DLD1 (cell line): ENCODE data around the gene FLRT1.

Experiments
- in situ Hi-C: cut with HindIII; loops from 2 replicates; pipeline ENCODE4 v1.10.0; 2017; ENCODE audit warnings: low sequenced_read_pairs

The FLRT1 gene

GRCh38 chr11:64081745-64082442, 46.2 kb downstream of the FLRT1 start:
- in situ Hi-C loops: loop anchor here (5.0 kb wide), 1 partner anchor 75 kb away; no protein-coding TSS in a partner anchor

DNA sequence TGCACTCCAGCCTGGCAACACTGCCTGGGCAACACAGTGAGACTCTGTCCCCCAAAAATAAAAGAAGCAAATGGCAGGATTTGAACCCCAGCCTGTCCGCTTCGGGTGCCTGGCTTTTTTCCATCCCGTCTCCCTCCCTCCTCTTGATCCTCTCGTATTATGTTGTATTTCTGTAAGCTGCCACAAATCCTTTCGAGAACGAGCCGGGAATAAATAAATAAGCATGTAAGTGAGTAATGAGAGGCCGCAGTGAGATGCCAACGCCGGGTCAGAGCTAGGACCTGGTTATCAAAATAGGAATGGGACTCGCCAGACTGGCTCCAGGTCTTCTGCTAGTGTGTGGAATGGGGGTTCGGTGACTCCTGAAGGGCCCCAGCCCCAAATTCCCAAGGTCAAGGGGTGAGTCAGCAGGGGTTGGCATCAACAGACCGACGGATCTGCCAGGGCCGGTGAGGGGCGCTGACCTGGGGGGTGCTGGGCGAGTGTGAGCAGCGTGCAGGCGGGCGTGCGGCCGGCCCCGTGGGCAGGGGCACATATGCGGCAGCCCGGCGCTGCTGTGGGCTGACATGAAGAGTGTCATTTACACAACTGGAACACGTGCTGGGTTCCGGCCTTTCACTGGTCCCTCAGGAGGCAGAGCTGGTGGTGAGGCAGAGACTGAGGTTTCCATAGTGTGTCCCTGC, 47.8 kb downstream of the FLRT1 start:
- in situ Hi-C loops: loop anchor here (5.0 kb wide), 1 partner anchor 76 kb away; no protein-coding TSS in a partner anchor

DNA sequence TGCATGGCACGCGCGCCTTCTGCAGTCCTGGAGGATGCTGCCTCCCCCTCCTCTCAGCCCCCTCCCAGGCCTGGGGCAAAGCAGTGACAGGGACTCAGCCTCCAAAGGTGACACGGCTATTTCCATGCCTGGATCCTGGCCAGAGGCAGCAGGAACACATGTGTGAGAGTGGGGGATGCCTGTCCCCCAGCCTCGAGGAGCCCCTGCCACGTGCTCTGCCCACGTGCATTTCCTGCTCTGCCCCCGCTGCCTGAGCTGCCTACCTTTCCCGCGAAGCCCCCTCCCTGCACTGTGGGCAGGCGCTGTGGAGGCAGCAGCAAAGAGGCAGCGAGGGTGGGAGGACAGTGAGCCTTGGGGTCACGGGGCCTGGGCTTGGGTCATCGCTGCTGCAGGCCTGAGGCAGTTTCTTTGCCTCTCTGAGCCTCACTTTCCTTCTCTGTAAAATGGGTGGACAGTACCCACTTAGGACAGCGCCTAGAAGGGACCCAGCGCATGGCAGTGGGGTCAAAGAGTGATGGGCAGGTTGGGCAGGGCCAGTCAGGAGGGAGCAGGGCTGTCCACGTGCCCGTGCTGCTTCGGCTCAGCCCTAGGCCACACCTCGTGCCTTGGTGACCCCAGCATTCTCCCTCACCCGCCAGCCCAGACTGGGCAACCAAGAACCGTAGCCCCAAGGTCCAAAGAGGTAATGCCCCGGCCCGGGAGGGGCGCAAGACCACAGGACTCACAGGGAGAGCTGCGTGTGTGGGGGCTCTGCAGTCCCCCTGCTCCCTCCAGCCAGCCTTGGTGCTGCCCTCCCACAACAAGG, 48.6 kb downstream of the FLRT1 start:
- in situ Hi-C loops: loop anchor here (5.0 kb wide), 1 partner anchor 77 kb away; no protein-coding TSS in a partner anchor

GRCh38 chr11:64084951-64085710, 49.4 kb downstream of the FLRT1 start:
- in situ Hi-C loops: loop anchor here (5.0 kb wide), 1 partner anchor 78 kb away; no protein-coding TSS in a partner anchor
